Right lung (tissue), 5 donors: ENCODE measurements around the gene PCSK2. TPM values are rescaled to one million over a fixed set of nuclear protein-coding genes. Genes with fewer than 3 reads are reported as not detected.

ENCODE experiments used
- DNase-seq, 2 donors: peaks; one replicate each; pipeline ENCODE4 v3.0.0-alpha.2; 2013
- polyA plus RNA-seq, 5 donors: library from polyadenylated mRNA; unstranded; fragments of 120-200 nt; gene quantifications; one replicate each; pipeline versions ENCODE4 v1.2.1 to v1.2.3, GENCODE V29; 2013; ENCODE audit warnings: inconsistent platforms in 1 of 5, low replicate concordance in 1 of 5; ENCODE audit not compliant: insufficient read length in 5 of 5, insufficient read depth in 1 of 5

Gene PCSK2
- polyA plus RNA-seq, 5 donors = 0.23 to 0.69 (median 0.47) TPM

GRCh38 chr20:17444091-17444490 is 217.3 kb downstream of the PCSK2 start:
- DNase-seq = no peak

DNA sequence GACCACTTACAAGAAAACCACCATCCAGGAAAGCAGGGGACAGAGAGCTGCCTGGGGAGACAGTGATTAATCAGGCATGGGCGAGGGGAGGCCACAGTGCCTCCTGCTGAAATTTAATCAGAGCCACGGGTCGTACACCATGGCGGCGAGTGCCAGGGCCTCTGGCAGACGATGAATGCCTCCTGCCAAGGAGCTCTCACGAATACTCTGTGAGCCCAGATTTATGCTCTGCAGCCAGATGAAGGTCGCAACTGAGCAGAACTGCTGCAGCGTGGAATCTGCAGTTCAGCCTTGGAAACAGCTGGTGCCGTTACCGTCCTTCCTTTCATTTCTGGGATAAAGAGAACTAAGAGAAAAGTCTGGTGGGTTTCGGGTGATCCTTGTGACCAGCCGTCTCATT is 218.7 kb downstream of the PCSK2 start:
- DNase-seq = no peak

GRCh38 chr20:17446171-17446570 is 219.3 kb downstream of the PCSK2 start:
- no peak for DNase-seq

- DNase-seq = no peak
Observed at GRCh38 chr20:17448071-17448470, 221.2 kb downstream of the PCSK2 start.

DNA sequence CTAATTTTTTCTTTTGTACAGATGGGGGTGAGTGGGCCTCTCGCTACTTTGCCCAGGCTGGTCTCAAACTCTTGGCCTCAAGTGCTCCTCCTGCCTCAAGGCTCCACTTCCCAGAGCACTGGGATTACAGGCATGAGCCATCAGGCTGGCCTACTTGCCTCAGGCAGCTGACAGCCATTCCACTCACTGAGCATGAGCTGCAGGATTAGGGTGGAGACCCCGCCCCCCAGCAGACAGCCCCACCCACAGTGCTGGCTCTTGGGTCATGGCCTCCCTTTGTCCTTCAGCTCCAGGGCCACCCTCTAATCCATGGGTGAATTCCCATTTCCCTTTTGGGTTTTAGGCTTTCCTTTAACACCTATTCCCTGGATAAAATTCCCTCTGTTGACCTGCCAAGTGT is 222.2 kb downstream of the PCSK2 start:
- DNase-seq = no peak

DNA sequence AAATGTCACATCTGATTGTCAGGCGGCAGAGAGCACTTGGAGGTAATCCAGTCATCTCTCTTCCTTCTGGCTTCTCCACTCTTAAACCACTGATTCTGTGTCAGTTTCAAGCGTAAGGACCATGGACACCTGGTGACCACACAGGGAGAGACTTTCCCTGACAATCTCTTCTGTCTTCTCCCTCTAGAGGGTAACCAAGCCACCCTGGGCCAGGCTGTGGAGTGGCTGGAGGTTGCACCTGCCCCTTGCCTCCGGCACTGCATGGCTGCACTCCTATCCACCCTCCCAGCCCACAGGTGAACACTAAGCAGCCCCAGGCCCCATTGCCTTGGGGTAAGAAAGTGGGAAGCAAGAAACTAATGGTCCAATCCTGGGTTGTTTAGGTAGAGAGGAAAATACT is 225.6 kb downstream of the PCSK2 start:
- DNase-seq = no peak

DNA sequence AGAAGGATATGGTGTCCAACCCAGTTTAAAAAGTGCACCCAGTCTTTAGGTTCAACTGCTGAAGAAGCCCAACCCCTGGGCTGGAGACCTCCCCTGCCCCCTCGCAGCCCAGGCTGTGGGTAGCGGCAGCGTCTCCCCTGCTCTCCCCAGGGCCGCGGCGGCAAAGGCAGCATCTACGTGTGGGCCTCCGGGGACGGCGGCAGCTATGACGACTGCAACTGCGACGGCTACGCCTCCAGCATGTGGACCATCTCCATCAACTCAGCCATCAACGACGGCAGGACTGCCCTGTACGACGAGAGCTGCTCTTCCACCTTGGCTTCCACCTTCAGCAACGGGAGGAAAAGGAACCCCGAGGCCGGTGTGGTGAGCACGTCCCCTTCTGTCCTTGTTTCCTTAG is 226.8 kb downstream of the PCSK2 start:
- DNase-seq = no peak

DNA sequence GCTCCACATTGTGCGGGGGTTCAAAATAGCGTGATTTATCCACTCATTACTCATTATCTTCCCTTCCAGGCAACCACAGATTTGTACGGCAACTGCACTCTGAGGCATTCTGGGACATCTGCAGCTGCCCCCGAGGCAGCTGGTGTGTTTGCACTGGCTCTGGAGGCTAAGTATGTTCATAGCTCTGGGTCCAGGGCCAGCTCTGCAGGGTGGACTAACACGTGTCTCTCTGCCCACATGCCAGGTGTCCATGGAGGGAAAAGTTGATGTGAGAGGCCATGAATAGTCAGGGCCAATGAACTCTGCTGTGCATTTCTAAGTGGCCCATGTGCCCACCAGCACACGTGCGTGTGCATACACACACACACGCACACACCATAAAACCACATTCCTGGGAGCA is 229.4 kb downstream of the PCSK2 start:
- no peak for DNase-seq

- no peak for DNase-seq
Observed at GRCh38 chr20:17457079-17457478, 230.2 kb downstream of the PCSK2 start.

- no peak for DNase-seq
Observed at GRCh38 chr20:17457588-17458190, 230.8 kb downstream of the PCSK2 start.

- DNase-seq = no peak
Observed at GRCh38 chr20:17460119-17460518, 233.3 kb downstream of the PCSK2 start.

GRCh38 chr20:17461941-17462340 is 235.1 kb downstream of the PCSK2 start:
- DNase-seq = no peak

GRCh38 chr20:17463711-17464110 is 236.9 kb downstream of the PCSK2 start:
- DNase-seq = no peak

- DNase-seq = no peak
Observed at GRCh38 chr20:17465236-17465635, 238.4 kb downstream of the PCSK2 start.

DNA sequence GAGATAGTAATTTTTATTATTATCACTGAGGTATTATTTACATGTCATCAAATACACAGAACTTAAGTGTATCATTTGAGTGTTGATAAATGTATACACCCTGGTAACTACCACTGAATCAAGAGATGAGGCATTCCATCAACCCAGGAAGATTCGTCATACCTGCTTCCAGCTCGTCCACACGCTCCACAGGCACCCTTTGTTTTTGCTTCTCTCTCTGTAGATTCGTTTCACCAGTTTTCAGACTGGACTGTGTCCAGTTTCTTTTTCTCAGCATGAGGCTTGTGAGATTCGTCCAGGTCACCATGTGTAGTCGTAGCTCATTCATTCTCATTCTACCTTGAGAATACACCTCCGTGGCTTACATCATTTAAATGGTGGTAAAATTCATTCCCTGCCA is 239.8 kb downstream of the PCSK2 start:
- no peak for DNase-seq

GRCh38 chr20:17467120-17467655 is 240.3 kb downstream of the PCSK2 start:
- DNase-seq = no peak

DNA sequence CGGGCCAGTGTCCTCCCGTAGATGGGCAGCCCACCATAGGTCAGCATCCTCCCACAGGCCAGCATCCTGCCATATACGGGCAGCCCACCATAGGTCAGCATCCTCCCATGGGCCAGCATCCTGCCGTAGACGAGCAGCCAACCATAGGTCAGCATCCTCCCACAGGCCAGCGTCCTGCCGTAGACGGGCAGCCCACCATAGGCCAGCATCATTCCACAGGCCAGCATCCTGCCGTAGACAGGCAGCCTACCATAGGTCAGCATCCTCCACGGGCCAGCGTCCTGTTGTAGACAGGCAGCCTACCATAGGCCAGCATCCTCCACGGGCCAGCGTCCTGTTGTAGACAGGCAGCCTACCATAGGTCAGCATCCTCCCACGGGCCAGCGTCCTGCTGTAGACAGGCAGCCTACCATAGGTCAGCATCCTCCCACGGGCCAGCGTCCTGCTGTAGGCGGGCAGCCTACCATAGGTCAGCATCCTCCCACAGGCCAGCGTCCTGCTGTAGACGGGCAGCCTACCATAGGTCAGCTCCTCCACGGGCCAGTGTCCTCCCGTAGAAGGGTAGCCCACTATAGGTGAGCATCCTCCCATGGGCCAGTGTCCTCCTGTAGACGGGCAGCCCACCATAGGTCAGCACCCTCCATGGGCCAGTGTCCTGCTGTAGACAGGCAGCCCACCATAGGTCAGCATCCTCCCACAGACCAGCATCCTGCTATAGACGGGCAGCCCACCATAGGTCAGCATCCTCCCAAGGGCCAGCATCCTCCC is 241.4 kb downstream of the PCSK2 start:
- no peak for DNase-seq

GRCh38 chr20:17469246-17470030 is 242.6 kb downstream of the PCSK2 start:
- no peak for DNase-seq

GRCh38 chr20:17470521-17470920 is 243.7 kb downstream of the PCSK2 start:
- DNase-seq = no peak

GRCh38 chr20:17470973-17471372 is 244.1 kb downstream of the PCSK2 start:
- no peak for DNase-seq

DNA sequence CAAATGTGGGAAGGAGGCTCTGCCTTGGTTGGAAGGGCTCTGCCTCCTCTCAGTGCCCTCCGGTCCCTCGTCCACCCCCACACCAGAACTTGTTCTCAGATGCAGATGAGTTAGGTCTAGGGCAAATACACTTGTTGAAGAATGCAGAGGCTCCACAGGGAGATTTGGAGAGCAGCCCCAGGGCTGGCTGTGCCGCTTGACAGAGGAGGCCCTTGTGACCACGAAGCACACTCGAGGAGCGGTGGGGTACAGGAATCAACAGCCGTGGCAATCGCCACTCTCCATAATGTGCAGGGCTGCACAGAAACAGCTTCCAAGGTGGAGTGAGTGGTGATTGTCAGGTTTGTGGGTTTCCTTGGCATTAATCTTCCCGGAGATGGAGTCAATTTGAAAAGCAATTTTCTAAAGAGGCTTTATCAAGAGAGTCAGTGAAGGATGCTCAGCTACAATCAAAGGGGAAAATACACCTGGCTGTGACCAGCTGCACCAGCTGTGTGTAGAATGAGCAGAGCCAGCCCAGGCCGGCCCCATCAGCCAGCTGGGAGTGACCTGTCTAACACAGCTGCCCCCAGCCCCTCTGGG is 244.9 kb downstream of the PCSK2 start:
- no peak for DNase-seq

- DNase-seq = no peak
Observed at GRCh38 chr20:17473659-17474058, 246.8 kb downstream of the PCSK2 start.
